HG03066 (cell line): Measurements from ENCODE around the gene RAN.
"Not testable (repeated sequence)": the region's sequence is repeated elsewhere in the genome, so short reads cannot be mapped to it uniquely, and the experiment has no call there.

Experiments used
- ATAC-seq: cut with Tn5 transposase; IDR thresholded peaks from one replicate; pipeline ENCODE4 v1.9.1; 2021; ENCODE audit warnings: low read depth; ENCODE audit not compliant: unreplicated experiment

The RAN gene

GRCh38 chr12:130848785-130849305 is 23.0 kb upstream of the RAN start:
- not testable (repeated sequence) for ATAC-seq

- no peak for ATAC-seq
These were observed 22.1 kb upstream of the RAN start for GRCh38 chr12:130849561-130850417.

GRCh38 chr12:130850418-130851021 is 21.3 kb upstream of the RAN start:
- ATAC-seq: no peak

GRCh38 chr12:130856088-130856487 is 15.8 kb upstream of the RAN start:
- ATAC-seq: no peak

- no peak for ATAC-seq
These were observed 13.8 kb upstream of the RAN start for GRCh38 chr12:130858084-130858483.

GRCh38 chr12:130859161-130859560 is 12.7 kb upstream of the RAN start:
- no peak for ATAC-seq

GRCh38 chr12:130860311-130860710 is 11.6 kb upstream of the RAN start:
- ATAC-seq: no peak

- no peak for ATAC-seq
These were observed 9.7 kb upstream of the RAN start for GRCh38 chr12:130862161-130862560.

GRCh38 chr12:130862771-130863170 is 9.1 kb upstream of the RAN start:
- ATAC-seq: not testable (repeated sequence)

- ATAC-seq: no peak
These were observed 8.6 kb upstream of the RAN start for GRCh38 chr12:130863298-130863697.

GRCh38 chr12:130868412-130868811 is 3.5 kb upstream of the RAN start:
- no peak for ATAC-seq

GRCh38 chr12:130870442-130871285 is 1.2 kb upstream of the RAN start:
- peak; percentile 30 for ATAC-seq

- ATAC-seq: peak; percentile 33
These were observed 572 bp downstream of the RAN start for GRCh38 chr12:130872179-130873096.

GRCh38 chr12:130873106-130873795 is 1.4 kb downstream of the RAN start:
- no peak for ATAC-seq

GRCh38 chr12:130873825-130874224 is 2.0 kb downstream of the RAN start:
- no peak for ATAC-seq

GRCh38 chr12:130874696-130875095 is 2.8 kb downstream of the RAN start:
- ATAC-seq: no peak

- no peak for ATAC-seq
These were observed 3.3 kb downstream of the RAN start for GRCh38 chr12:130875193-130875592.

- not testable (repeated sequence) for ATAC-seq
These were observed 3.8 kb downstream of the RAN start for GRCh38 chr12:130875708-130876107.

GRCh38 chr12:130876297-130876696 is 4.4 kb downstream of the RAN start:
- ATAC-seq: no peak
